NCI-H774 (cell line): ENCODE results near the gene CNTNAP4.

ENCODE experiments used
- DNase-seq: peaks from one replicate; lab custom pipeline; 2025; lab: John Stamatoyannopoulos, UW

Gene CNTNAP4

DNA sequence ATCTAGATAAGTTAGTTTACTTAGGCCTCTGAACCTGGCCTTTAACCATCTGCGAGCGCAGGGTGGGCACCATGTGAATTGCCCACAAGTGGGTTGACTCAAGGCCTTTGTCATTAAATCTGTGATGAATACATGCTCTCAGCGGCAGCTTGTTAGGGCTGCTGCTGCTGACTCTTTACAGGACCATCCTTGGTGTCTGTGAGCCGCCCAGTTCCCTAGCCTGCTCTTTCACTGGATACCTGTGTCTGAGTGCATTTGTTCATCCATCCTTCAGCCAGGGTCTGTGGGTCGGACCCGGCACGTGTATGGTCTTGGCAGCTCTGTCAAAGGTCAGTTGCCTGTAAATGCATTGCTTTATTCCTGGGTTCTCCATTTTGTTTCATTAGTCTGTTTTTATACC, 321.3 kb downstream of the CNTNAP4 start:
- DNase-seq: no peak

DNA sequence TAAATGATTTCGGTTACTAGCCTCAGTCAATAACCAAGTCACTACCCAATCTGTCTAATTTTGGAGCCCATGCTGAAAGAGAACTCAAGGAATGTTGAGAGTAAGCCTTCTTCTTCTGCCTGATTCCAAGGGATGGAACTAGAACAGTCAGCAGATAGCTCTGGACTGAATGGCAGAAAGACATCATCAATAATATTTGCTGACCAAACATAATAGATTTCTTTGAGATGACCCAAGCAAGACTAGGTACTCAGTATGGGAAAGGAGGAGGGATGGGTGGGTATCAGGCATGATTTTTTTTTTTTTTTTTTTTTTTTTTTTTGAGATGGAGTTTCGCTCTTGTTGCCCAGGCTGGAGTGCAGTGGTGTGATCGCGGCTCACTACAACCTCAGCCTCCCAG, 330.1 kb downstream of the CNTNAP4 start:
- no peak for DNase-seq
